ENCODE data around the gene LRPAP1. TPM values are rescaled to one million over a fixed set of nuclear protein-coding genes. Genes with fewer than 3 reads are reported as not detected.
"Not testable (repeated sequence)": the region's sequence is repeated elsewhere in the genome, so short reads cannot be mapped to it uniquely, and the experiment has no call there.

The LRPAP1 gene
- total RNA-seq, 1 experiment from 2014 or later, result 126 TPM

DNA sequence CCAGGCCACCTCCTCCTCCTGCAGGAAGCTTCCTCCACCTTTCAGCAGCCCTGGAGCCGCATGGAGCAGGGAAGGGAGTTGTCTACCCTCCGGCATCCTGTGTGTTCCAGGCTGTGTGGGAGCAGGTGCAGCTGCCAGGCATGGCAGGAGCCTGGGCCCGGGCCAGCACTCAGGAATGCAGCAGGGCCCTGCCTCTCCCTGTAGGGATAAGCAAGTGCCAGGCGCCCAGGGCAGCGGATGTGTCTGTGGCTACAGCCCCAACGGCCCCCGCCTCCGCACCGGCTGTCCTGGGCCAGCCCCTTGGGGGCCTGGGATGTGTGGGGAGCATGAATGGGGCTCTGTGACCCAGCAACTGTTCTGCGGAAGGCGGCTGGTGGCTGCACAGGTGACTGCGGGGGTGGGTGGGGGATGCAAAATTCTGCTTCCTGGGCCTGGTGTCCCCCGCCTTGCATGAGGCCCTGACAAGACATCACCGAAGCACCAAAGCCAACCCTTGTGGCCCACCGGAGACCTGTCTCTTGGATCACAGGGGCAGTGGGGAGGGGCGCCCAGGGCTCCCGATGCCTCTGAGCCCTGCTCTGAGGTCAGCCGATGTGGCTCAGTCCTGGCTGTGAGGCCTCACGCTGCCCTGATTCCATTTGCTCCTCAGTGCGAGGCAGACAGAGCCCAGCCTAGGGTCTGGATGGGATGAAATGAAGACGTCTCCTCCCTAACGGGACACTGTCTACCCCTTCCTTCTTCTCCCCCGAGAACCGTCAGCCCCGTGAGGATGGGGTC lies 70.5 kb downstream of the LRPAP1 start:
- Histone ChIP-seq H3K4me2 (peak overlapping the region; percentile 53), H3K9me2 (ENCODE audit: insufficient read depth) (no peaks in the 10 kb centered on the region), H3K79me2 (ENCODE audit: low read depth) (no peaks in the 10 kb centered on the region), H3K36me3 (ENCODE audit: low read depth) (no peaks in the 10 kb centered on the region), H3K27me3 (ENCODE audit: insufficient read depth, low read depth) (no peaks in the 10 kb centered on the region; the same call in 1 of the 2 replicates), H3K4me3 (no peak overlapping the region), H3K4me1 (replicated peaks; ENCODE audit: insufficient read depth) (peaks cover 21% of the 10 kb centered on the region), H3K9me3 (ENCODE audit: insufficient read depth, low read depth) (no peaks in the 10 kb centered on the region), H3K27ac (no peak overlapping the region), H3F3A (ENCODE audit: insufficient read depth, low read depth) (peaks cover 7% of the 10 kb centered on the region; the same call in 1 of the 2 replicates), H2AFZ (no peak overlapping the region), H4K20me1 (ENCODE audit: insufficient read depth) (no peaks in the 10 kb centered on the region)
- no TSS peak for BruUV-seq (replicated peaks)
- TF ChIP-seq, protein P1, sequence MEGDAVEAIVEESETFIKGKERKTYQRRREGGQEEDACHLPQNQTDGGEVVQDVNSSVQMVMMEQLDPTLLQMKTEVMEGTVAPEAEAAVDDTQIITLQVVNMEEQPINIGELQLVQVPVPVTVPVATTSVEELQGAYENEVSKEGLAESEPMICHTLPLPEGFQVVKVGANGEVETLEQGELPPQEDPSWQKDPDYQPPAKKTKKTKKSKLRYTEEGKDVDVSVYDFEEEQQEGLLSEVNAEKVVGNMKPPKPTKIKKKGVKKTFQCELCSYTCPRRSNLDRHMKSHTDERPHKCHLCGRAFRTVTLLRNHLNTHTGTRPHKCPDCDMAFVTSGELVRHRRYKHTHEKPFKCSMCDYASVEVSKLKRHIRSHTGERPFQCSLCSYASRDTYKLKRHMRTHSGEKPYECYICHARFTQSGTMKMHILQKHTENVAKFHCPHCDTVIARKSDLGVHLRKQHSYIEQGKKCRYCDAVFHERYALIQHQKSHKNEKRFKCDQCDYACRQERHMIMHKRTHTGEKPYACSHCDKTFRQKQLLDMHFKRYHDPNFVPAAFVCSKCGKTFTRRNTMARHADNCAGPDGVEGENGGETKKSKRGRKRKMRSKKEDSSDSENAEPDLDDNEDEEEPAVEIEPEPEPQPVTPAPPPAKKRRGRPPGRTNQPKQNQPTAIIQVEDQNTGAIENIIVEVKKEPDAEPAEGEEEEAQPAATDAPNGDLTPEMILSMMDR (conservative IDR thresholded peaks at IDR 0.05), result no peak
- no peak for TF ChIP-seq EZH2 (IDR thresholded peaks at IDR 0.05; ENCODE audit: low read depth)
- POLR2A ChIA-PET (ENCODE audit: unreplicated experiment), result interaction anchor here (0.5 to 0.7 kb wide), 3 partner anchors 23 to 391 kb away, joined by 4 to 5 read pairs (median 5); no protein-coding TSS in a partner anchor
- peak; percentile 89 to 96 for DNase-seq
- intact Hi-C loops (cut with micrococcal nuclease; ENCODE audit: unreplicated experiment), result loop anchor here (1.0 kb wide), 1 partner anchor 23 kb away; no protein-coding TSS in a partner anchor
- CTCF ChIA-PET, result interaction anchor here (1.0 to 1.1 kb wide), 2 partner anchors 19 to 23 kb away, joined by 3 to 11 read pairs; no protein-coding TSS in a partner anchor

DNA sequence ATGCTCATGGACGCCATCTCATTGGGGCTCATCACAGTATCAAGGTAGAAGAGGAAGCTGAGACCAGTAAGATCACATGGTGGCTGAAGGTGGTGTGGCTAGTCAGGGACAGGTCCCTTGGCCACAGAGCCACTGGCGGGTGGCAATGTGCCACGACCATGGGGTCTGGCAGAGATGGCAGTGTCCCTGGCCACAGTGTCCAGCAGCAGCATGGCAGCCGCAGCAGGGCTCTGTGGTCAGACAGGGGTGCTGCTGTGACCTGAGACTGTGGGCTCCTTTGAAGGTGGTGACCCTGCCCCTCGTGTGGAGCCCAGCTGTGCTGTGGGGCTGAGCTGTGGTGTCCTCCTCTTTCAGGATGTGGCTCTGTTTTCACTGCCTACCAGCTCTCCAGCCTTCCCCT lies 71.3 kb downstream of the LRPAP1 start:
- Histone ChIP-seq H3K36me3 (ENCODE audit: low read depth) (no peaks in the 10 kb centered on the region), H2AFZ (no peak overlapping the region), H3K9me2 (ENCODE audit: insufficient read depth) (no peaks in the 10 kb centered on the region), H3K4me3 (no peak overlapping the region), H3K27ac (no peak overlapping the region), H3K27me3 (ENCODE audit: insufficient read depth, low read depth) (no peaks in the 10 kb centered on the region; the same call in 1 of the 2 replicates), H3K79me2 (ENCODE audit: low read depth) (no peaks in the 10 kb centered on the region), H3K4me2 (peak overlapping the region; percentile 53), H3K4me1 (replicated peaks; ENCODE audit: insufficient read depth) (peaks cover 21% of the 10 kb centered on the region), H4K20me1 (ENCODE audit: insufficient read depth) (no peaks in the 10 kb centered on the region), H3K9me3 (ENCODE audit: insufficient read depth, low read depth) (no peaks in the 10 kb centered on the region), H3F3A (ENCODE audit: insufficient read depth, low read depth) (peaks cover 7% of the 10 kb centered on the region; the same call in 1 of the 2 replicates)
- intact Hi-C loops (cut with micrococcal nuclease; ENCODE audit: unreplicated experiment), result loop anchor here (1.0 kb wide), 1 partner anchor 23 kb away; no protein-coding TSS in a partner anchor
- TF ChIP-seq EZH2 (IDR thresholded peaks at IDR 0.05; ENCODE audit: low read depth), result no peak
- DNase-seq, result no peak
- CTCF ChIA-PET, result interaction anchor here (0.7 to 1.1 kb wide), 3 partner anchors 9 to 24 kb away, joined by 3 to 11 read pairs (median 3); no protein-coding TSS in a partner anchor
- no TSS peak for BruUV-seq (replicated peaks)
- POLR2A ChIA-PET (ENCODE audit: unreplicated experiment), result interaction anchor here (0.5 to 0.6 kb wide), 2 partner anchors 169 to 391 kb away, joined by 4 to 5 read pairs; no protein-coding TSS in a partner anchor

DNA sequence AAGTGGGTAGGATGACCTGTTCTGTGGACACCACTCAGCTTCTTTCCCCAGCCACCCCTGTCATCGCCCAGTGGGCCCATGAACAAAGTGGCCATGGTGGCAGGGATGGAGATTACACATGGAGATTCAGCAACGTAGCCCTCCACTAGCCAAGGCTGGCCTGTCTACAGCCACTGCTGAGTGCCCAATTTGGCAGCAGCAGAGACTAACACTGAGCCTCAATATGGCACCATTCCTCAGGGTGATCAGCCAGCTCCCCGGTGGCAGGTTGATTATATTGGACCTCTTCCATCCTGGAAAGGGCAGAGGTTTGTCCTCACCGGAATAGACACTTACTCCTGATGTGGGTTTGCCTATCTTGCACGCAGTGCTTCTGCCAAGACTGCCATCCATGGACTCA lies 73.1 kb downstream of the LRPAP1 start:
- BruUV-seq (replicated peaks); H3K9me2 ChIP-seq (ENCODE audit: insufficient read depth); H3K4me3 ChIP-seq; H4K20me1 ChIP-seq (ENCODE audit: insufficient read depth); H3F3A ChIP-seq (ENCODE audit: insufficient read depth, low read depth); POLR2A ChIA-PET (ENCODE audit: unreplicated experiment); H3K27ac ChIP-seq; H3K36me3 ChIP-seq (ENCODE audit: low read depth); CTCF ChIA-PET; H3K9me3 ChIP-seq (ENCODE audit: insufficient read depth, low read depth); H3K27me3 ChIP-seq (ENCODE audit: insufficient read depth, low read depth); H3K79me2 ChIP-seq (ENCODE audit: low read depth); intact Hi-C loops (cut with micrococcal nuclease; ENCODE audit: unreplicated experiment); DNase-seq; H2AFZ ChIP-seq; H3K4me2 ChIP-seq: not testable (repeated sequence)
- H3K4me1 ChIP-seq (replicated peaks; ENCODE audit: insufficient read depth), result peaks cover 21% of the 10 kb centered on the region

DNA sequence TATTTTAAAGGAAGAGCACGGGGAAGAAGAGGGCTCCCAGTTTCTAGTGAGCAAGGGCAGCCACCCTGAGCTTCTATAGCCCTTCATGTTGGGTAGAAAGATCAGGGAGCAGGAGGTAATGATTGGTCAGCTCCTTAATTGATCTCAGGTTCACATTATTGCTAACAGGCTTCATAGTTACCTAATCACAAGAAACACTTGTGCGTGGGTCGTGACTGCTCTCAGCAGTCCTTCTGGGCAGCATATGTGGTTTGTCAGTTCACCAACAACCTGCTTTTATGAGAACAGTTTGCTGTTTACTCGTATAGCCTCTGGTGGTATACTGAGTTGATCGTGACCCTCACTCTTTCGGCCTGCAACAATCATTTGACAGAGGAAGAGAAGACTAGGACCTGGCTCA lies 73.9 kb downstream of the LRPAP1 start:
- no peaks in the 10 kb centered on the region for H3K9me3 ChIP-seq (ENCODE audit: insufficient read depth, low read depth)
- peaks cover 7% of the 10 kb centered on the region; the same call in 1 of the 2 replicates for H3F3A ChIP-seq (ENCODE audit: insufficient read depth, low read depth)
- no peak for DNase-seq
- TF ChIP-seq, protein P1 (conservative IDR thresholded peaks at IDR 0.05), result no peak
- no peak for TF ChIP-seq EZH2 (IDR thresholded peaks at IDR 0.05; ENCODE audit: low read depth)
- H3K4me1 ChIP-seq (replicated peaks; ENCODE audit: insufficient read depth), result peaks cover 21% of the 10 kb centered on the region
- CTCF ChIA-PET, result no interaction called here
- no peaks in the 10 kb centered on the region for H4K20me1 ChIP-seq (ENCODE audit: insufficient read depth)
- no peaks in the 10 kb centered on the region for H3K79me2 ChIP-seq (ENCODE audit: low read depth)
- H3K27ac ChIP-seq, result no peak overlapping the region
- intact Hi-C loops (cut with micrococcal nuclease; ENCODE audit: unreplicated experiment), result no loop called here
- BruUV-seq (replicated peaks), result no TSS peak
- H3K4me3 ChIP-seq, result no peak overlapping the region
- POLR2A ChIA-PET (ENCODE audit: unreplicated experiment), result no interaction called here
- H3K36me3 ChIP-seq (ENCODE audit: low read depth), result no peaks in the 10 kb centered on the region
- no peak overlapping the region for H3K4me2 ChIP-seq
- H3K27me3 ChIP-seq (ENCODE audit: insufficient read depth, low read depth), result no peaks in the 10 kb centered on the region
- H3K9me2 ChIP-seq (ENCODE audit: insufficient read depth), result no peaks in the 10 kb centered on the region
- no peak overlapping the region for H2AFZ ChIP-seq

DNA sequence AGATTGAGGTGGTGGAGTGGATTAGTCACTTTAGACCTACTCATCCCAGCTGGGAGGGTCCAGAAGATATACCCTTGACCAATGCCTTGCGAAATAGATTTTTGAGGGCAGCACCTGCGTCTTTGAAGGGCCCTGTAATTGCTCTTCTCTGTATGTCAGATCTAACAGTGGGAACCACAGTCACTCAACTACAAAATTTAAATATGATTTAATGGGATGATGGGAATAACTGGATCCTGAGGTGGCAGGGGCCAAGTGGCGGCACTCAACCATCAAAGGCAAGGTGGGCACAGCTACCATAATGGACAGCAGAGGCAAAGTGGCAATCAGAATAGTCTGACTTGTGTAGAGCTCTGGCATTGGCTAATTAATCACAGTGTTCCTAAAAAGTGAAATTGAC lies 76.6 kb downstream of the LRPAP1 start:
- H3K9me2 ChIP-seq (ENCODE audit: insufficient read depth); H3K9me3 ChIP-seq (ENCODE audit: insufficient read depth, low read depth); intact Hi-C loops (cut with micrococcal nuclease; ENCODE audit: unreplicated experiment); H3F3A ChIP-seq (ENCODE audit: insufficient read depth, low read depth); BruUV-seq (replicated peaks); CTCF ChIA-PET; H3K4me2 ChIP-seq; H2AFZ ChIP-seq; H3K4me3 ChIP-seq; H3K79me2 ChIP-seq (ENCODE audit: low read depth); H3K36me3 ChIP-seq (ENCODE audit: low read depth); H3K27ac ChIP-seq; POLR2A ChIA-PET (ENCODE audit: unreplicated experiment); DNase-seq; H3K27me3 ChIP-seq (ENCODE audit: insufficient read depth, low read depth); H4K20me1 ChIP-seq (ENCODE audit: insufficient read depth): not testable (repeated sequence)
- peaks cover 11% of the 10 kb centered on the region for H3K4me1 ChIP-seq (replicated peaks; ENCODE audit: insufficient read depth)

All from PC-9 (cell line).